GM19452 (cell line): ENCODE results near the gene RHOV.
A peak's percentile ranks its signal among the peaks of the same experiment; 100 is the strongest.

Experiments used
- ATAC-seq: cut with Tn5 transposase; IDR thresholded peaks from one replicate; pipeline ENCODE4 v1.9.1; 2021; ENCODE audit not compliant: unreplicated experiment

Gene RHOV

DNA sequence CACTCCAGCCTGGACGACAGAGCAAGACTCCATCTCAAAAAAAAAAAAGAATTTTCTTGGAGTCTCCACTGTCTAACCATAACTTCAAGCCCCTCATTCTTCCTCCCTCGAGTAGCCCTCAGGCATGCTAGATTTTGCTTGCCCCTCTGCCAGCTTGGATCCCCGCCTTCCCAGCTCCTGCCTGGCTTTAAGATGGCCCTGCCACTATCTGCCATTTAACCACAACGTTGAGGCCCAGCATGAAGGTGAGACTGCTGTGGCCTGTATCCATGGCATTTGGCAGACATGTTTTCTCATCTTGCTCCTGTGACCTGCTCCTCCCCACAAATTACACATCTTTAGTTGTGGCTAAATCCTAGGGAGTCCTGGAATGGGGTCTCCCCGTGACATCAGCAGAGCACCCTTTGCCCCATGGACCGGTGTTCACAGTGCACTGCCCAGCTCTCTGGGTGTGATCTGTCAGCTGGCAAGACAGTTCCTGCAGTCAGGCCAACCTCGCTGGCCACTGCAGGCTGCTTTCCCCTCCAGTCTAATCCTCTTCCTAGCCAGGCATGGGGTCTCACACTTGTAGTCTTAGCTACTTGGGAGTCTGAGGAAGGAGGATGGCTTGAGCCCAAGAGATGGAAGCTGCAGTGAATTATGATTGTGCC lies 30.6 kb upstream of the RHOV start:
- ATAC-seq = no peak

DNA sequence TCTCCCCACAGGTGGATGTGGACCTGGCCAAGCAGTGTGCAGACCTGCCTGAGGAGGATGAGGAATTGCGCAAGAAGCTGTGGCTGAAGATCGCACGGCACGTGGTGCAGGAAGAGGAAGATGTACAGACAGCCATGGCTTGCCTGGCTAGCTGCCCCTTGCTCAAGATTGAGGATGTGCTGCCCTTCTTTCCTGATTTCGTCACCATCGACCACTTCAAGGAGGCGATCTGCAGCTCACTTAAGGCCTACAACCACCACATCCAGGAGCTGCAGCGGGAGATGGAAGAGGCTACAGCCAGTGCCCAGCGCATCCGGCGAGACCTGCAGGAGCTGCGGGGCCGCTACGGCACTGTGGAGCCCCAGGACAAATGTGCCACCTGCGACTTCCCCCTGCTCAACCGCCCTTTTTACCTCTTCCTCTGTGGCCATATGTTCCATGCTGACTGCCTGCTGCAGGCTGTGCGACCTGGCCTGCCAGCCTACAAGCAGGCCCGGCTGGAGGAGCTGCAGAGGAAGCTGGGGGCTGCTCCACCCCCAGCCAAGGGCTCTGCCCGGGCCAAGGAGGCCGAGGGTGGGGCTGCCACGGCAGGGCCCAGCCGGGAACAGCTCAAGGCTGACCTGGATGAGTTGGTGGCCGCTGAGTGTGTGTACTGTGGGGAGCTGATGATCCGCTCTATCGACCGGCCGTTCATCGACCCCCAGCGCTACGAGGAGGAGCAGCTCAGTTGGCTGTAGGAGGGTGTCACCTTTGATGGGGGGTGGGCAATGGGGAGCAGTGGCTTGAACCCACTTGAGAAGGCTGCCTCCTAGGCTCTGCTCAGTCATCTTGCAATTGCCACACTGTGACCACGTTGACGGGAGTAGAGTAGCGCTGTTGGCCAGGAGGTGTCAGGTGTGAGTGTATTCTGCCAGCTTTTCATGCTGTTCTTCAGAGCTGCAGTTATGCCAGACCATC lies 28.8 kb upstream of the RHOV start:
- ATAC-seq = no peak

DNA sequence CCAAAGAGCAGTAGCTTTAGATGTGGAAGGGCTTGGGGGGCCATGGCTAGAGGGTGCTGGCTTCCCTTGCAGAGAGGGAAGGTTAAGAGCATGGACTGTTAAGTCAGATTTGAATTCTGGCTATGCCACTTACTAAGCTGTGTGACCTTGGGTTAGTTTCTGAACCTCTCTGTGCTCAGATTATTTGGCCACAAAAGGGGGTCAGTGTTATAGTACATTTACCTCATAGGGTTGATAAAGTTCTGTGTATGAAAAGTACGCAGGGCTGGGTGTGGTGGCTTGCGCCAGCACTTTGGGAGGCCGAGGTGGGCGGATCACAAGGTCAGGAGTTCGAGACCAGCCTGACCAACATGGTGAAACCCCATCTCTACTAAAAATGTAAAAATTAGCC lies 27.0 kb upstream of the RHOV start:
- ATAC-seq = no peak

DNA sequence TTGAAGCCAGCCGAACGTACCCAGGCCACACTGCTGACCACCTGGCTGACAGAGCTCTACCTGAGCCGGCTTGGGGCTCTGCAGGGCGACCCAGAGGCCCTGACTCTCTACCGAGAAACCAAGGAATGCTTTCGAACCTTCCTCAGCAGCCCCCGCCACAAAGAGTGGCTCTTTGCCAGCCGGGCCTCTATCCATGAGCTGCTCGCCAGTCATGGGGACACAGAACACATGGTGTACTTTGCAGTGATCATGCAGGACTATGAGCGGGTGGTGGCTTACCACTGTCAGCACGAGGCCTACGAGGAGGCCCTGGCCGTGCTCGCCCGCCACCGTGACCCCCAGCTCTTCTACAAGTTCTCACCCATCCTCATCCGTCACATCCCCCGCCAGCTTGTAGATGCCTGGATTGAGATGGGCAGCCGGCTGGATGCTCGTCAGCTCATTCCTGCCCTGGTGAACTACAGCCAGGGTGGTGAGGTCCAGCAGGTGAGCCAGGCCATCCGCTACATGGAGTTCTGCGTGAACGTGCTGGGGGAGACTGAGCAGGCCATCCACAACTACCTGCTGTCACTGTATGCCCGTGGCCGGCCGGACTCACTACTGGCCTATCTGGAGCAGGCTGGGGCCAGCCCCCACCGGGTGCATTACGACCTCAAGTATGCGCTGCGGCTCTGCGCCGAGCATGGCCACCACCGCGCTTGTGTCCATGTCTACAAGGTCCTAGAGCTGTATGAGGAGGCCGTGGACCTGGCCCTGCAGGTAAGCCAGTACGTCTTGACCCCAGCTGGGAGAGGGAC lies 26.4 kb upstream of the RHOV start:
- ATAC-seq = no peak

DNA sequence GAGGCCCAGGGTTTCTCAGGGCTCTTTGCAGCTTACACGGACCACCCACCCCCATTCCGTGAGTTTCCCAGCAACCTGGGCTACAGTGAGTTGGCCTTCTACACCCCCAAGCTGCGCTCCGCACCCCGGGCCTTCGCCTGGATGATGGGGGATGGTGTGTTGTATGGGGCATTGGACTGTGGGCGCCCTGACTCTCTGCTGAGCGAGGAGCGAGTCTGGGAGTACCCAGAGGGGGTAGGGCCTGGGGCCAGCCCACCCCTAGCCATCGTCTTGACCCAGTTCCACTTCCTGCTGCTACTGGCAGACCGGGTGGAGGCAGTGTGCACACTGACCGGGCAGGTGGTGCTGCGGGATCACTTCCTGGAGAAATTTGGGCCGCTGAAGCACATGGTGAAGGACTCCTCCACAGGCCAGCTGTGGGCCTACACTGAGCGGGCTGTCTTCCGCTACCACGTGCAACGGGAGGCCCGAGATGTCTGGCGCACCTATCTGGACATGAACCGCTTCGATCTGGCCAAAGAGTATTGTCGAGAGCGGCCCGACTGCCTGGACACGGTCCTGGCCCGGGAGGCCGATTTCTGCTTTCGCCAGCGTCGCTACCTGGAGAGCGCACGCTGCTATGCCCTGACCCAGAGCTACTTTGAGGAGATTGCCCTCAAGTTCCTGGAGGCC lies 25.6 kb upstream of the RHOV start:
- ATAC-seq = no peak

DNA sequence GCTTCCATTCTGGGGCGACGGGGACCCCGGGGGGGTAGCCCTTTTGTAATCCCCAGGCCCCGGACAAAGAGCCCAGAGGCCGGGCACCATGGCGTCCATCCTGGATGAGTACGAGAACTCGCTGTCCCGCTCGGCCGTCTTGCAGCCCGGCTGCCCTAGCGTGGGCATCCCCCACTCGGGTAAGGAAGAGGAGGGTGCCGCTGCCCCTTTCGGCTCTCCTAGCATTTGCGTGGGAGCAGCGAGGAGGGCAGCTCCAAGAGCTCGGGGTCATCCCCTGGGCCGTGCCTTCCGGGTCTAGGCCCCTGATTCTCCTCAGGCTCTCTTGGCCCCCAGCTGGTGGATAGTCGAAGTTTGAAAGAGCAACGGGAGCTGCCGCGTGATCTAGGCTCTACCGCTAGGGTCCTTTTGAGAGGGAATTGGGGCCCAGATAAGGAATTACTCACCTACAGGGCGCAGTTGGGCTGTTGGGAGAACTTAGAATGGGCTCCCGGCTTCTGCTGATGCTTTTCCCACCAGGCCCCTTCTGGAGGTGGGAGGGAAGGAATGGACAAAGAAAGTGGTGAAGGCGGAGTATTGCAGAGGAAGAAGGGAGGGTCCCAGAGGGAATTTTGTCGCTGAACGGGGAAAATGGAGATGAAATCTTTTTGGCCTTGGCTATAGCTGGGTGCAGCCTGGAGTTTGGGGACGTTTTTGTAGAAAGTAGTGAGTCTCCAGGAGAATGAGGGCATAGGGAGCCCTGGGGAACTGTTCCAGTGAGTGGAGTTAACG lies 20.8 kb upstream of the RHOV start:
- ATAC-seq = peak; percentile 40

DNA sequence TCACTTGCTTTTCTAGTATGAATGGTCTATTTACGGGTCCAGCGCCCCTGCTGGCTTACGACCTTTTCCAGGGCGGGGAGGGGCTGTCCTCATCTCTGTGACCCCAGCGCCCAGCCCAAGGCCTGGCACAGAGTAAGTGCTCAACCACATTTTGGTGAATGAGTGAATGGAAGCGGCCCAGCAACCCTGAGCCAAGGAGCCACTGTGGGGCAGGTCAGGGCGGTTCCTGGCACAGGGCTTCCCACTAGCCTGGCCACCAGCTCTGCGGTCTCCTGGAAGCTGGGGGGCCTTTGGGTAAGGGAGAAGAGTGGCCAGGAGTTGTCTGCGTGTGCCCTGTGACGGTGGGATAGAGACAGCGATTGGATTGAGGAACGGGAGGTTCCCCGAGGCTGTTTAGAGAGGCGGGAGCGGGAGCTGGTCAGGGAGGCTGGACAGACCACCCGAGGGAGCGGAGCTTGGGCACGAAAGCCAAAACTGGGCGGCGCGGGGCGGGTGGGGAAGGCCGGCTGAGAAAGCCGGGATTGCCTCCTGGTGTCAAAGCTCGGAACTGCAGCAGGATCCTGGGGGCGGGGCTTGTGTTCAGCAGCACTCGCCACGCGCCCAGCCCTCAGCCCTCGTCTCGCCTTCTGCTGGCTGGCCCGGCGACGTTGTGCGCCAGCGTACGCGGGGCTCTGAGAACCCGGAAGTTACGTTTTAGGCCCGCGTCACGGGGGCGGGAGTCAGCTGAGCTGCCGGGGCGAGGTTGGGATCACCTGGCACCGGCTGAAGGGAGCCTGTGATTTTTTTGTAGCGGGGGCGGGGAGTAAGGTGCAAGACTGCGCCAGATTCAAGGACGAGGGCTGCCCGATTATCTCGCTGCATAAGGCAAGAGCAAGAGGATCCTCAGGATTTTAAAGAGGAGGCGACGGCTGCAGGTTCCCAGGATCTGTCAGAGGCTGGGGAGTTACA lies 20.0 kb upstream of the RHOV start, which contains the start of gene VPS18:
VPS18 (plus strand) TSS at position 718 of the 948 bp plus-strand sequence. CDS start 319 bp downstream, outside the sequence.
- peak; percentile 88 for ATAC-seq

DNA sequence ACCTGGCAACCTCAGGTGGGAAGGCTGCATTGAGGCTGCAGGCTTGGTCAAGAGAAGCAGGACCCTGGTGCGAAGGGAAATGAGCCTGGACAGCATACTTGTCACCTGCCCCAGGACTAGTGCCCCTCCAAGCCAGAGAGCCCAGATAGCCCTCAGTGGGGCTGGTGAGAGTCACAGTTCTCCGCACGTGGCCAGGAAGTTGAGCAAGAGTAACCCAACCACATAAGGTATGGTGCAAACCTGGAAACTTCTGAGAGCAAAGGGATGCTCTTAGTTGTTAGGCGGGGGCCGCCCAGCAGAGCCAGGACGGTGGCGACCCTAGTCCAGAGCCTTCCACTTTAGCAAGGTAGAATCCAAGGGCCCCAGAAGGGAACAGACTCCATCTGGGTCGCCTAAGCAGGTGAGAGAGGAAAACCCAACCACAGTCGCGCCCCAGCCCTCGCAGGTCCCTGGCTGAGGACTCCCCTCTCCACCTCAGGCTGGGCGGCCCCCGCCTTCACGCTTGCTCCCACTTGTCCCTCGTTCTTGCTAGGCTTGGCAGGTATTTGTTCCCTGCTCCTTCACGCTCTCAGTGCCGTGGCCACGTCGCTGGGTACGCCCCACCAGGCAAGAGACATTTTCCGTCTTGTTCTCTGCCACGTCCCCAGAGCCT lies 19.1 kb upstream of the RHOV start:
- no peak for ATAC-seq

DNA sequence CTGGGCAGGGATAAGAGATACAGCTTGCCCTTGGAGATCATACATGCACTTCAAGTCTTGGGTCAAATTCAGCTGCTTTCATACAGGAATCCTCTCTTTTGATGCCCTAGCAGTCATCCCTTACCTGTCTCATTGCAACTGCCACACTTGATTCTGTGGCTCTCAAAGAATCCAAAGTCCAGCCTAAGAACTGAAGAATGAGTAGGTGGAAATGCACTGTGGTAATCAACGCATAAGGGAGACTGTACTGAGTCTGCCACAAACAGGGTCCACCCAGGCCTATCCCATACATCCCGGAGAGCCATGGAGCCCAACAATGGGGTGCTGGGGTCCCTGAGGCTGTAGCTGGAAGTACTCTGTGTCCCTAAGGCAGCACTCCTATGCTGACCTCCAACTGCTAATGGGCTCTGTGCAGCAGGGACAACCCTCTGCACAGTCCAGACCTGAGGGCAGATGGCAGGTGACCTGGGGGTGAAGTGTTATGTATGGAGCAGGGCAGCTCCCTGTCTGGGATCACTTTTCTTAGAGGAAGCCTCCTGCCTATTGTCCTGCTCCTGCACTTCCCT lies 18.5 kb upstream of the RHOV start:
- ATAC-seq = no peak

DNA sequence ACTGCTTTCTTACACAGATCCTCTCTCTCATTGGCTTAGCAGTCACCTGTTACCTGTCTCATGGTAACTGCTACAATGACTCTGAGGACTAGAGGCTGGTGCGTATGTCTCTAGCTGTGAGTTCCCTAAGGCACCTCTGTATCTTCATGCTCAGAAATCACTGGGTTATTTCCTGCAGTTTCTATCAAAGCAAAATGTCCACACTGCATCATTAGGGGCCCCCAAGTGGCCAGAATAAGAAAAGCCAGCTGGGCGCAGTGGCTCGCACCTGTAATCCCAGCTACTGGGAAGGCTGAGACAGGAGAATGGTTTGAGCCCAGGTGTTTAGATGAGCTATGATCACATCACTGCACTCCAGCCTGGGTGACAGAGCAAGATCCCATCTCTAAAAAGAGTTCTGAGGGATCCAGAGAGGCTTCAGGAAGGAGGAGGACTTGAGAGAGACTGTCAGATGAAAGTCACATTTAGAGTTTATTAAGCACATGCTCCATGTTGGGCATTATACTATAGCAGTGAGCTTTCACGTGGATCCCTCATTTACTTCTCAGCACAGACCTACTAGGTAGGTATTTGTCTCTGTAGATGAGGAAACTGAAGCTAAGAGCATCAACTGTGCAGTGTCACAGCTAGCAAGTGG lies 17.9 kb upstream of the RHOV start:
- ATAC-seq = no peak

DNA sequence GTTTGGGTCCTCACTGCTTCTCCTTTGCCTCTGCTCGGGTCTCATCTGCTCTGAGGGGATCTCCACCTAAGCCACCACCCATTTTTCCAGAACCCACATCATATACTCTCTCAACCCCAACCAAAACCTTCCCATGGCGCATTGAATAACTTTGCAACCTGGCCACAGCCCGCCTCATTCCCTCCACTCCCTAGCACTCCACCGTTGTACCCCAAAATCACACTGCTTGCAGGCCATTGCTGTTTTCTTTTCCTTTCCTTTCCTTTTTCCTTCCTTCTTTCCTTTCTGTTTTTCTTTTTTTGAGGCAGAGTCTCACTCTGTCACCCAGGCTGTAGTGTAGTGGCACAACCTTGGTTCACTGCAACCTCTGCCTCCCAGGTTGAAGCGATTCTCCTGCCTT lies 17.1 kb upstream of the RHOV start:
- ATAC-seq = no peak

DNA sequence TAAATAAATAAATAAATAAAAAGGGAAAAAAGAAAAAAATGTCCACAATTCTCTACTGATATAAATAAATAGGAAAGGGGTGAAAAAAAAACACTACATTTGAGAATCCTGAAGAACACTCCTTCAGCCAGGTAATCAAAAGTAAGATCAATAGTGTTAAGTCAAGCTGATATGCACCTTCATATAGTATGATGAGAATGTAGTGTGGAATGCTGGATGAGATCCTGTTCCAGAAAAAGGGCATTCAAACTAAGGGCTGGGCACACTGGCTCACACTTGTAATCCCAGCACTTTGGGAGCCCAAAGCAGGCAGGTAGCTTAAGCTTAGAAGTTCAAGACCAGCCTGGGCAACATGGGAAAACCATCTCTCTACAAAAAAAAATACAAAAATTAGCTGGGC lies 15.1 kb upstream of the RHOV start:
- ATAC-seq = no peak

DNA sequence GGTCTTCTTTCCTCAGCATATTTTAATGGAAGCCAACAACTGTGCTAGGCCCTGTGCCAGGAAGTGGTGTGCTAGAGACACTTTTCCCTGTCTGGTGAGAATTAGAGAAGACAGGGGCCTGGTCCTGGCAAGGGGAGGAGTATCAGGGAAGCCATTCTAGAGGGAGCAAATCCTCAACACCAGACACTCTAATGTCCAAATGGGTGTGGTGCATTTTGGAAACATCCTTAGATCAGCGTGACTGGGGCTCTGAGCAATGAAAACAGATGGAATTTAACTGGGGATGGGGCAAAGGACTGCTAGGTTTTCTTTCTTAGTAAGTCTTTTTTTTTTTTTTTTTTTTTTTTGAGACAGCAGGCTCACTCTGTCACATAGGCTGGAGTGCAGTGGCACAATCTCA lies 12.6 kb upstream of the RHOV start:
- ATAC-seq = no peak

DNA sequence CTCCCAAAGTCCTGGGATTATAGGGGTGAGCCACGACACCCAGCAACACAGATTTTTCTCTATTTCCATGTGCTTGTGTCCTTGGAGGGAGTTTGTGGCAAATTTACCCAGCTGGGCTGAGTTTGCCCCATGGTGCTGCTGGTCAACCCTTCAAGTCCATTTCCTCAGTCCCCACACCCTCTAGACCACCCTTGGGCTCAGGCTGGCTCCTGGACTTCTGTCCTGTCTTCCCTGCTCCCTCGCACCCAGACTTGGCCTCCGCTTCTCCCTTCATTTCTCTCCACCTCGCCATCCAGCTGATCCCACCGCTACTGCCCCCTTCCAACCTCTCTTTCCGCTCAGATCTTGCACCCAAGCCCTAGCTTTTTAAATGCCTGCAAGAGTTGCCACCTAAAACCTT lies 7.3 kb upstream of the RHOV start:
- no peak for ATAC-seq

DNA sequence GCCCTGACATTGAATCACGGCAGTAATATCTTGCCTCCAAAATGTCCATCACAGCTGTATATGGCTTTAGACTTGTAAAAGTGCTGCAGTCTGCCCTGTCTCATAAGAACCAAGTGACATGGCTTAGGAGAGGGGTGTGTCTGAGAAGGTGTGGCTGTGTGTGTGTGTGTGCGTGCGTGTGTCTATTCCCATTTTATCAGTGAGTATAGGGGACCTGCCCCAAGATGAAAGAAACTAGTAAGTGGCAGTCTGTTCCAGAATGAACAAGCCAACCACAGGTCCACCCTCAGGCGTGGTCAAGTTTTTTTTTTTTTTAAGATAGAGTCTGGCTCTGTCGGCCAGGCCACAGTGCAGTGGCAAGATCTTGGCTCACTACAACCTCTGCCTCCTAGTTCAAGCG lies 5.6 kb upstream of the RHOV start:
- no peak for ATAC-seq

DNA sequence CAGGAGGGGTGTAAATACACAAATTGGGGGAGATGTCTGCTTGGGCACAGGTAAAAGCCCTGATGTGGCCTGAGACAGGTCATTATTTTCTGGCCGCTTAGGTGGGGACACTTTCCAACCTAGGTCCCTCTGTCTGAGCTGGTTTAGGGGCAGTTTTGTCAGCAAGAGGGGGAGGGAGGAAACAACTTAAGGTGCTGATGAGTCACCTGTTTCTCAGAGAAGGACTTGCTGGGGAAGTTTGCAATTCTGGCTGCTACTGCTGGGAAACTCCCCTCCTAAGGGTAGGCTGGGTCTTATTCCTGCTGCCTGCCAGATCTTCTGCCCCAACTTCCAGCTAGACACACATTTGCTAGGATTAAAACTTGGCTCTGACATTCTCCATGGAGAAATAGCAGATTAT lies 4.8 kb upstream of the RHOV start:
- ATAC-seq = no peak

DNA sequence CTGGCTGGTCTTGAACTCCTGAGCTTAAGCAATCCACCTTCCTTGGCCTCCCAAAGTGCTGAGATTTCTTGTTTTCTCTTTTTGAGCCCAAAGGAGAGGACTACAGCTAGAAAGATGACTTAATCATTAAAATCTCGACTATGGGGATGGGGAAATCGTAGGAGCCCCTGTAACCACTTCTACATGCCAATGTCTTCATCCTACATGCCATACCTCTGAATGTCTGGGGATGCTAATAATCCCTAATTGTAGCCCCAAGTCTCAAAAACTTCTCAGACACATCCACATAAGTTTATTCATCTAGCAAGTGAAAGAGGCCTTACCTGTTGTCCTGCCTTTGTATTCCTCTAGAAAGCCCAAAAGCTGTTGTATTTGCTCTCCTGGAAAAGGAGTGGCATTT lies 3.7 kb upstream of the RHOV start:
- no peak for ATAC-seq
